Keratinocyte (primary cell): ENCODE results near the gene GZMB. TPM values are rescaled to one million over a fixed set of nuclear protein-coding genes. Genes with fewer than 3 reads are reported as not detected.

Experiments used
- DNase-seq: peaks from one replicate; pipeline ENCODE4 v3.0.0-alpha.2; 2011; ENCODE audit warnings: low read depth, missing footprints, low spot score
- FAIRE-seq: peaks from 2 replicates; lab custom pipeline; 2011; peaks lifted over from hg19 to GRCh38; lab: Jason Lieb, UNC
- H2AFZ ChIP-seq: 2 replicates; pipeline ENCODE4 v1.6.0; 2012; ENCODE audit warnings: low read length, control low read depth, inconsistent platforms; ENCODE audit not compliant: control insufficient read depth
- H3K27ac ChIP-seq: 2 replicates; pipeline ENCODE4 v1.5.1; 2011; ENCODE audit warnings: low read length; ENCODE audit not compliant: control insufficient read depth, insufficient read depth
- H3K27me3 ChIP-seq: 3 replicates; pipeline ENCODE4 v1.6.0; 2011; ENCODE audit warnings: low read length; ENCODE audit not compliant: control insufficient read depth, insufficient read depth; ENCODE audit errors: extremely low read depth
- H3K36me3 ChIP-seq, 2 experiments: 2 replicates in 1 of 2; 3 replicates in 1 of 2; pipeline ENCODE4 v1.5.1; 2011; ENCODE audit warnings: low read length in 2 of 2, mild to moderate bottlenecking in 1 of 2; ENCODE audit not compliant: control insufficient read depth in 2 of 2, insufficient read depth in 2 of 2; ENCODE audit errors: extremely low read depth in 1 of 2
- H3K4me1 ChIP-seq: 3 replicates; pipeline ENCODE4 v1.5.1; 2011; ENCODE audit warnings: low read length; ENCODE audit not compliant: control insufficient read depth, insufficient read depth; ENCODE audit errors: extremely low read depth
- H3K4me2 ChIP-seq: 3 replicates; pipeline ENCODE4 v1.6.0; 2011; ENCODE audit warnings: low read depth, low read length; ENCODE audit not compliant: control insufficient read depth, insufficient read depth; ENCODE audit errors: extremely low read depth
- H3K4me3 ChIP-seq, 3 experiments: fragments of 200-600 bp in 1 of 3; sonication (generic) in 1 of 3; 2 replicates in 2 of 3; 3 replicates in 1 of 3; pipeline ENCODE4 v1.5.1; 2011 to 2016; ENCODE audit warnings: low read length in 3 of 3, mild to moderate bottlenecking in 3 of 3, control low read depth in 2 of 3, inconsistent platforms in 1 of 3, low read depth in 1 of 3, mixed read lengths in 1 of 3, mixed run types in 1 of 3, moderate library complexity in 1 of 3; ENCODE audit not compliant: control insufficient read depth in 2 of 3, insufficient read depth in 2 of 3; ENCODE audit errors: extremely low read depth in 1 of 3
- H3K79me2 ChIP-seq: 2 replicates; pipeline ENCODE4 v1.6.0; 2012; ENCODE audit warnings: low read length; ENCODE audit not compliant: control insufficient read depth, insufficient read depth
- H3K9ac ChIP-seq: 3 replicates; pipeline ENCODE4 v1.6.0; 2011; ENCODE audit warnings: low read length; ENCODE audit not compliant: control insufficient read depth, insufficient read depth; ENCODE audit errors: extremely low read depth
- H3K9me1 ChIP-seq: 3 replicates; pipeline ENCODE4 v1.6.0; 2011; ENCODE audit warnings: low read length; ENCODE audit not compliant: control insufficient read depth, insufficient read depth; ENCODE audit errors: extremely low read depth
- H3K9me3 ChIP-seq: 2 replicates; pipeline ENCODE4 v1.5.1; 2012; ENCODE audit warnings: low read depth, low read length; ENCODE audit not compliant: control insufficient read depth
- H4K20me1 ChIP-seq: 3 replicates; pipeline ENCODE4 v1.6.0; 2011; ENCODE audit warnings: low read length; ENCODE audit not compliant: control insufficient read depth, insufficient read depth; ENCODE audit errors: extremely low read depth
- CTCF ChIP-seq, 3 experiments: IDR thresholded peaks in 1 of 3; conservative IDR thresholded peaks in 1 of 3; optimal IDR thresholded peaks in 1 of 3; 2 replicates in 2 of 3; 3 replicates in 1 of 3; pipeline versions ENCODE3 to v1.5.1; 2011; ENCODE audit warnings: low read length in 3 of 3, mild to moderate bottlenecking in 3 of 3, moderate library complexity in 2 of 3, control low read depth in 1 of 3, inconsistent platforms in 1 of 3; ENCODE audit not compliant: insufficient read depth in 2 of 3; ENCODE audit errors: extremely low read depth in 1 of 3
- EZH2 ChIP-seq: IDR thresholded peaks from one replicate; pipeline ENCODE4 v1.6.1; 2012; ENCODE audit warnings: inconsistent platforms, mild to moderate bottlenecking, low read length, moderate library complexity
- dilution Hi-C: fragments of 300-500 bp; cut with MboI; formaldehyde crosslinking; loops from one replicate; pipeline ENCODE4 v1.7.0; 2020; ENCODE audit warnings: low sequenced_read_pairs; ENCODE audit not compliant: extremely low pct_ligation_motif_present
- polyA plus RNA-seq, 5 experiments: library from polyadenylated mRNA; depleted of rRNA in 3 of 5; stranded (reverse) in 3 of 5; stranded (forward) in 1 of 5; unstranded in 1 of 5; fragments of >200 nt; gene quantifications; 1 replicate in 1 of 5; 2 replicates in 3 of 5; 3 replicates in 1 of 5; pipeline versions ENCODE4 v1.2.1 to v1.2.3, GENCODE V29; 2011 to 2012; ENCODE audit warnings: missing spikeins in 2 of 5, low read depth in 1 of 5, low replicate concordance in 1 of 5

Gene GZMB
- polyA plus RNA-seq, 1 donor (not counting 4 experiments of a cell fraction or from before 2014, with no cell fraction given) = 0.08 TPM

DNA sequence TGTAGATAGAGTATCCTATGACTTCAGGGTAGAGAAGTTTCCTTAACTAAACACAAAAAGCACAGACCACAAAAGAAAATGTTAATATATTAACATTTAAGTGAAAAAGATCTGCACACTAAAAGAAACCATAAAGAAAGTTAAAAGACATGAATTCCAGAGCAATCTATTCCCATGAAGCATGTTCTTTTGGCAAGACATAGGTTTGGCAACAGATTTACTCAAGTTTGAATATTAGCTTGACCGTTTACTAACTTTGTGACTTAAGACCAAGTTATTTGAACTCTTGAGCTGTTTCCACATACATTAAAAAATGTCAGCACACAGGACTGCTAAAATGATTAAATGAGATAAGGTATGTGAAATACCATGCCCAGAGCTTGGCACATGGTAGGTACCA is 35.7 kb upstream of the GZMB start:
- DNase-seq (no peak), FAIRE-seq (peak; percentile 59)
- H3K27me3 ChIP-seq = no peaks in the 10 kb centered on the region
- no peak overlapping the region for H3K4me3 ChIP-seq
- H2AFZ ChIP-seq = no peak overlapping the region
- H3K9me3 ChIP-seq = no peaks in the 10 kb centered on the region
- H3K36me3 ChIP-seq = no peaks in the 10 kb centered on the region
- no peak overlapping the region for H3K27ac ChIP-seq
- H4K20me1 ChIP-seq = no peaks in the 10 kb centered on the region
- peaks cover 34% of the 10 kb centered on the region for H3K4me1 ChIP-seq
- TF ChIP-seq EZH2 = no peak
- no peak overlapping the region for H3K9ac ChIP-seq
- no peaks in the 10 kb centered on the region for H3K79me2 ChIP-seq
- H3K9me1 ChIP-seq = no peaks in the 10 kb centered on the region
- dilution Hi-C loops = no loop called here
- no peak overlapping the region for H3K4me2 ChIP-seq

- no peak overlapping the region for H2AFZ ChIP-seq
- dilution Hi-C loops = no loop called here
- no peaks in the 10 kb centered on the region for H3K36me3 ChIP-seq
- DNase-seq = peak; percentile 53
- peaks cover 25% of the 10 kb centered on the region for H3K4me1 ChIP-seq
- TF ChIP-seq CTCF (optimal IDR thresholded peaks at IDR 0.05 in 1 of 3, IDR thresholded peaks at IDR 0.05 in 1 of 3, conservative IDR thresholded peaks at IDR 0.05 in 1 of 3; ENCODE audit: extremely low read depth in 1 of 3, insufficient read depth in 2 of 3, low read length in 3 of 3) (no peak), EZH2 (no peak)
- peak overlapping the region in 2 of 3 experiments; percentile 2 to 15 for H3K4me3 ChIP-seq
- peak; percentile 80 for FAIRE-seq
- H3K9me3 ChIP-seq = no peaks in the 10 kb centered on the region
- no peaks in the 10 kb centered on the region for H3K79me2 ChIP-seq
- no peaks in the 10 kb centered on the region for H3K27me3 ChIP-seq
- peak overlapping the region; percentile 68 for H3K4me2 ChIP-seq
- peak overlapping the region; percentile 56 for H3K27ac ChIP-seq
- H3K9ac ChIP-seq = no peak overlapping the region
- H4K20me1 ChIP-seq = no peaks in the 10 kb centered on the region
- H3K9me1 ChIP-seq = no peaks in the 10 kb centered on the region
Measured at GRCh38 chr14:24665440-24665991, 31.5 kb upstream of the GZMB start.

DNA sequence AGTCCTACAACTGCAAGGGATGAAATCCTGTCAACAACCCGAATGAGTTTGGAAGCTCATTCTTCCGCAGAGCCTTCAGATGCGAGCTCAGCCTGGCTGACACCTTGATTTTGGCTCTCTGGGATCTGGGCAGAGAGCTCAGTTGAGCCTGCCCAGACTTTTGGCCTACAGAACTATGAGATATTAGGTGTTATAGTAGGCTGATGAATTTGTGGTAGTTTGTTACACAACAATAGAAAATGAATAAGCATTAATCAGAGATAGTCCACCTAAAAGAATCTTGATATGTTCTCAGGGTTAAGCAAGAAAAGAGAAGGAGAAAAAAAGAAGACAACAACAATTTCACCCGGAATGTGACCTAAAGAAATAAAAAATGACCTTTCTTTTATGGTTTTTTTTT is 30.4 kb upstream of the GZMB start:
- Histone ChIP-seq H3K4me1 (peaks cover 29% of the 10 kb centered on the region), H3K27me3 (no peaks in the 10 kb centered on the region), H3K4me2 (no peak overlapping the region), H4K20me1 (no peaks in the 10 kb centered on the region), H3K9me1 (no peaks in the 10 kb centered on the region), H2AFZ (no peak overlapping the region), H3K36me3 (no peaks in the 10 kb centered on the region), H3K9ac (no peak overlapping the region), H3K9me3 (no peaks in the 10 kb centered on the region), H3K4me3 (no peak overlapping the region), H3K27ac (no peak overlapping the region), H3K79me2 (no peaks in the 10 kb centered on the region)
- dilution Hi-C loops = no loop called here
- no peak for FAIRE-seq
- TF ChIP-seq EZH2 (no peak), CTCF (optimal IDR thresholded peaks at IDR 0.05 in 1 of 3, IDR thresholded peaks at IDR 0.05 in 1 of 3, conservative IDR thresholded peaks at IDR 0.05 in 1 of 3; ENCODE audit: extremely low read depth in 1 of 3, insufficient read depth in 2 of 3, low read length in 3 of 3) (no peak)
- peak; percentile 28 for DNase-seq
